Loucy (cell line): Measurements from ENCODE around the gene UBQLN1.

Experiments used
- H2AFZ ChIP-seq: fragments of 200-600 bp; sonication (generic); 2 replicates; pipeline ENCODE4 v1.6.0; 2016; ENCODE audit warnings: antibody characterized with exemption, mild to moderate bottlenecking, low read length, moderate library complexity
- H3F3A ChIP-seq: fragments of 200-600 bp; 2 replicates; pipeline ENCODE4 v1.6.0; 2016; ENCODE audit warnings: antibody characterized with exemption, low read depth, mild to moderate bottlenecking
- H3K27me3 ChIP-seq: fragments of 200-600 bp; sonication (generic); 2 replicates; pipeline ENCODE4 v1.6.1; 2014; ENCODE audit warnings: low read length, mild to moderate bottlenecking; ENCODE audit not compliant: insufficient read depth, poor library complexity, severe bottlenecking
- H3K36me3 ChIP-seq: fragments of 200-600 bp; sonication (generic); 2 replicates; pipeline ENCODE4 v1.6.1; 2016; ENCODE audit warnings: low read length; ENCODE audit not compliant: insufficient read depth
- H3K4me1 ChIP-seq: fragments of 200-600 bp; sonication (generic); 2 replicates; pipeline ENCODE4 v1.5.1; 2014; ENCODE audit warnings: low read length, mild to moderate bottlenecking; ENCODE audit not compliant: insufficient read depth, poor library complexity, severe bottlenecking
- H3K4me2 ChIP-seq: fragments of 200-600 bp; sonication (generic); 2 replicates; pipeline ENCODE4 v1.6.0; 2014; ENCODE audit warnings: antibody characterized with exemption, low read length, low read depth, mild to moderate bottlenecking; ENCODE audit not compliant: poor library complexity, severe bottlenecking
- H3K4me3 ChIP-seq: fragments of 200-600 bp; sonication (generic); 2 replicates; pipeline ENCODE4 v1.5.1; 2014; ENCODE audit warnings: low read length, mild to moderate bottlenecking, mixed read lengths; ENCODE audit not compliant: poor library complexity, severe bottlenecking
- H3K79me2 ChIP-seq: fragments of 200-600 bp; sonication (generic); 2 replicates; pipeline ENCODE4 v1.6.1; 2014; ENCODE audit warnings: low read length; ENCODE audit not compliant: insufficient read depth
- H3K9ac ChIP-seq: fragments of 200-600 bp; sonication (generic); 2 replicates; pipeline ENCODE4 v1.6.0; 2014; ENCODE audit warnings: mild to moderate bottlenecking, low read depth, low read length, moderate library complexity; ENCODE audit not compliant: poor library complexity, severe bottlenecking
- H3K9me2 ChIP-seq: fragments of 200-600 bp; sonication (generic); replicated peaks from 2 replicates; pipeline ENCODE4 v1.6.1; 2016; ENCODE audit warnings: low read depth, low read length, mixed read lengths
- H3K9me3 ChIP-seq: fragments of 200-600 bp; sonication (generic); 2 replicates; pipeline ENCODE4 v1.6.1; 2014; ENCODE audit warnings: mild to moderate bottlenecking, antibody characterized with exemption, low read length, low read depth; ENCODE audit not compliant: insufficient read depth
- H4K20me1 ChIP-seq: fragments of 200-600 bp; sonication (generic); 2 replicates; pipeline ENCODE4 v1.6.0; 2014; ENCODE audit warnings: antibody characterized with exemption, low read length, mild to moderate bottlenecking; ENCODE audit not compliant: insufficient read depth, poor library complexity, severe bottlenecking
- CTCF ChIP-seq: fragments of 200-600 bp; sonication (generic); conservative IDR thresholded peaks from 2 replicates; pipeline ENCODE4 v1.5.1; 2014; ENCODE audit warnings: mild to moderate bottlenecking, antibody characterized with exemption, low read length
- EZH2phosphoT487 ChIP-seq: fragments of 200-600 bp; IDR thresholded peaks from 2 replicates; pipeline ENCODE4 v1.6.1; 2018; ENCODE audit warnings: antibody characterized with exemption, mild to moderate bottlenecking, moderate library complexity, borderline replicate concordance

UBQLN1 gene

GRCh38 chr9:83691492-83691891 lies 16.3 kb downstream of the UBQLN1 start:
- Histone ChIP-seq H3K4me1 (no peaks in the 10 kb centered on the region), H3F3A (0 out of 2 replicates have a peak, but pooled peaks cover 2% of the 10 kb centered on the region), H3K9me2 (no peaks in the 10 kb centered on the region), H3K9ac (no peak overlapping the region), H3K4me3 (no peak overlapping the region), H3K9me3 (no peaks in the 10 kb centered on the region), H3K36me3 (no peaks in the 10 kb centered on the region), H3K27me3 (no peaks in the 10 kb centered on the region), H4K20me1 (peaks cover 96% of the 10 kb centered on the region), H3K79me2 (peaks cover 99% of the 10 kb centered on the region), H3K4me2 (no peak overlapping the region), H2AFZ (no peak overlapping the region)
- TF ChIP-seq EZH2phosphoT487 (no peak), CTCF (no peak)

GRCh38 chr9:83688921-83689320 lies 18.8 kb downstream of the UBQLN1 start:
- Histone ChIP-seq H3K79me2 (peaks cover 99% of the 10 kb centered on the region), H3K27me3 (no peaks in the 10 kb centered on the region), H3K36me3 (peaks cover 8% of the 10 kb centered on the region; the same call in 1 of the 2 replicates), H3K4me1 (no peaks in the 10 kb centered on the region), H3K9me2 (no peaks in the 10 kb centered on the region), H3K9ac (no peak overlapping the region), H3F3A (0 out of 2 replicates have a peak, but pooled peaks cover 2% of the 10 kb centered on the region), H4K20me1 (peaks cover 88% of the 10 kb centered on the region), H2AFZ (no peak overlapping the region), H3K9me3 (no peaks in the 10 kb centered on the region), H3K4me2 (no peak overlapping the region), H3K4me3 (no peak overlapping the region)
- TF ChIP-seq EZH2phosphoT487: no peak
- no peak for TF ChIP-seq CTCF

- Histone ChIP-seq H3K9me2 (no peaks in the 10 kb centered on the region), H2AFZ (no peak overlapping the region), H3F3A (no peaks in the 10 kb centered on the region), H3K27me3 (no peaks in the 10 kb centered on the region), H3K9me3 (no peaks in the 10 kb centered on the region), H3K79me2 (peaks cover 83% of the 10 kb centered on the region), H3K4me3 (no peak overlapping the region), H3K36me3 (peaks cover 71% of the 10 kb centered on the region), H3K4me1 (no peaks in the 10 kb centered on the region), H3K4me2 (no peak overlapping the region), H3K9ac (no peak overlapping the region), H4K20me1 (peaks cover 54% of the 10 kb centered on the region)
- TF ChIP-seq CTCF (no peak), EZH2phosphoT487 (no peak)
Observed at GRCh38 chr9:83681490-83681889, 26.3 kb downstream of the UBQLN1 start.
